ENCODE measurements around the gene VEZT. TPM values are rescaled to one million over a fixed set of nuclear protein-coding genes. Genes with fewer than 3 reads are reported as not detected.

VEZT gene
- total and polyA plus RNA-seq, 9 donors: 31.2 to 67.7 (median 52.8) TPM

- no peak for DNase-seq
- WGBS, 3 donors: 87 to 95% (median 92%) methylated on average over 2 of the region's 2 CpGs
- Histone ChIP-seq H3K27ac (no peak overlapping the region), H3K36me3 (no peaks in the 10 kb centered on the region), H3K4me1 (ENCODE audit: insufficient read depth) (peaks cover 10% of the 10 kb centered on the region), H3K9me3 (no peaks in the 10 kb centered on the region), H3K4me3 (no peak overlapping the region), H3K27me3 (no peaks in the 10 kb centered on the region)
- TF ChIP-seq POLR2A (IDR thresholded peaks at IDR 0.05) (no peak), CTCF (IDR thresholded peaks at IDR 0.05) (no peak), EP300 (IDR thresholded peaks at IDR 0.05) (no peak)
- intact Hi-C loops (cut with DNase I): no loop called here
Observed at GRCh38 chr12:95197636-95198035, 20.0 kb upstream of the VEZT start.

DNA sequence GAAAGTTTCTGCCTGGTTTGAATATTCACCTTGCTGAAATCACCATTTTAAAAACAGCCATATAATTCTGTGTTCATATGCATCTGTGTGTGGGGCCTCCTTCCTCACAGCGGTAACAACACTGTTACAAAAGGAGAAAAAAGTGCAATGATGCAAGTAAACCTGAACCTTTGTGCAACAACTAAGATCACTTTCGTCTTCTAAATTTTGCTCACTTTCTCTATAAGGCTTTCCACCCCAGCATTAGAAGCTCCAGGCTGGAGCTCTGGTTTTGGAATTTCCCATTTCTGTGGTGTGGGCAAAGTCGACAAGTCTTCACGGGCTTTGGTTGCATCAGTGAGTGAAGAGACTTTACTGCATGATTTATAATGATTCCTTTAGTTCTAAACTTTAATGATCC is 18.7 kb upstream of the VEZT start:
- intact Hi-C loops (cut with DNase I): no loop called here
- H3K36me3 ChIP-seq: no peaks in the 10 kb centered on the region
- TF ChIP-seq EP300 (IDR thresholded peaks at IDR 0.05) (no peak), CTCF (IDR thresholded peaks at IDR 0.05) (no peak), POLR2A (IDR thresholded peaks at IDR 0.05) (no peak)
- H3K27me3 ChIP-seq: no peaks in the 10 kb centered on the region
- no peak for DNase-seq
- no peaks in the 10 kb centered on the region for H3K9me3 ChIP-seq
- H3K4me3 ChIP-seq: no peak overlapping the region
- WGBS, 3 donors: 92 to 96% (median 94%) methylated on average over 4 of the region's 4 CpGs
- H3K27ac ChIP-seq: no peak overlapping the region
- H3K4me1 ChIP-seq (ENCODE audit: insufficient read depth): peaks cover 10% of the 10 kb centered on the region

- TF ChIP-seq POLR2A (IDR thresholded peaks at IDR 0.05): no peak
- no peak for TF ChIP-seq CTCF (IDR thresholded peaks at IDR 0.05)
- TF ChIP-seq EP300 (IDR thresholded peaks at IDR 0.05): no peak
- Histone ChIP-seq H3K27ac (peak overlapping the region; percentile 8 to 58), H3K36me3 (no peaks in the 10 kb centered on the region), H3K27me3 (no peaks in the 10 kb centered on the region), H3K9me3 (no peaks in the 10 kb centered on the region), H3K4me1 (ENCODE audit: insufficient read depth) (peaks cover 17% of the 10 kb centered on the region), H3K4me3 (no peak overlapping the region)
- intact Hi-C loops (cut with DNase I): no loop called here
- DNase-seq: no peak
- 26 to 36% (median 32%) methylated on average over 5 of the region's 5 CpGs for WGBS, 3 donors
Observed at GRCh38 chr12:95200128-95200894, 17.3 kb upstream of the VEZT start.

GRCh38 chr12:95201056-95201670 is 16.4 kb upstream of the VEZT start:
- H3K9me3 ChIP-seq: no peaks in the 10 kb centered on the region
- TF ChIP-seq CTCF (IDR thresholded peaks at IDR 0.05) (no peak), POLR2A (IDR thresholded peaks at IDR 0.05) (no peak), EP300 (IDR thresholded peaks at IDR 0.05) (no peak)
- H3K4me3 ChIP-seq: no peak overlapping the region
- H3K27ac ChIP-seq: no peak overlapping the region
- DNase-seq: no peak
- no peaks in the 10 kb centered on the region for H3K36me3 ChIP-seq
- WGBS, 3 donors: 74 to 78% (median 76%) methylated on average over 4 of the region's 4 CpGs
- no peaks in the 10 kb centered on the region for H3K27me3 ChIP-seq
- H3K4me1 ChIP-seq (ENCODE audit: insufficient read depth): peaks cover 21% of the 10 kb centered on the region
- intact Hi-C loops (cut with DNase I): no loop called here

Data from ovary (tissue), 9 donors.